GM19395 (cell line): ENCODE results near the gene SOSTDC1.

ENCODE experiments used
- ATAC-seq: cut with Tn5 transposase; IDR thresholded peaks from one replicate; pipeline ENCODE4 v1.9.1; 2021; ENCODE audit warnings: mild to moderate bottlenecking, moderate library complexity; ENCODE audit not compliant: unreplicated experiment

SOSTDC1 gene

GRCh38 chr7:16420649-16421332, 44.7 kb downstream of the SOSTDC1 start:
- ATAC-seq = peak; percentile 90

GRCh38 chr7:16420329-16420648, 45.2 kb downstream of the SOSTDC1 start:
- ATAC-seq = no peak

GRCh38 chr7:16419859-16420258, 45.7 kb downstream of the SOSTDC1 start:
- no peak for ATAC-seq

GRCh38 chr7:16419126-16419525, 46.4 kb downstream of the SOSTDC1 start:
- no peak for ATAC-seq

- ATAC-seq = no peak
These were observed 47.6 kb downstream of the SOSTDC1 start for GRCh38 chr7:16417906-16418305.

- no peak for ATAC-seq
These were observed 49.0 kb downstream of the SOSTDC1 start for GRCh38 chr7:16416289-16417282.

GRCh38 chr7:16412274-16413254, 53.0 kb downstream of the SOSTDC1 start:
- ATAC-seq = no peak
